ENCODE measurements around the gene COL15A1. TPM values are rescaled to one million over a fixed set of nuclear protein-coding genes. Genes with fewer than 3 reads are reported as not detected.

Gene COL15A1
- total and polyA plus RNA-seq, 2 of the 8 experiments (the other 6 are each of a cell fraction or from before 2014, with no cell fraction given) = 0.12 to 0.15 TPM

- Histone ChIP-seq H3K4me1 (replicated peaks in 1 of 4; ENCODE audit: control insufficient read depth in 3 of 4, insufficient read depth in 4 of 4, low read length in 3 of 4) (peaks cover 0 to 11% (median 4%) of the 10 kb centered on the region in 4 experiments; a peak in 4 of 7 replicates), H2BK12ac (ENCODE audit: low read depth, low read length) (no peak overlapping the region), H4K5ac (ENCODE audit: insufficient read length, low read depth, low read length) (no peak overlapping the region), H3K18ac (ENCODE audit: extremely low read depth, low read length) (no peak overlapping the region), H4K8ac (ENCODE audit: extremely low read depth, insufficient read depth, low read length) (no peak overlapping the region), H2BK120ac (replicated peaks; ENCODE audit: low read depth, low read length) (no peak overlapping the region), H2BK5ac (ENCODE audit: low read depth, low read length) (no peak overlapping the region), H4K20me1 (replicated peaks in 1 of 2; ENCODE audit: control insufficient read depth in 1 of 2, insufficient read depth in 2 of 2, low read length in 2 of 2) (peaks cover 0 to 1% of the 10 kb centered on the region in 2 experiments), H3K23ac (ENCODE audit: insufficient read length) (no peak overlapping the region), H4K91ac (replicated peaks; ENCODE audit: insufficient read length, low read length) (no peak overlapping the region), H3K56ac (replicated peaks; ENCODE audit: insufficient read length, low read depth, low read length) (no peak overlapping the region), H3K36me3 (ENCODE audit: control insufficient read depth in 2 of 4, insufficient read depth in 4 of 4, low read length in 3 of 4) (no peaks in the 10 kb centered on the region), H2BK15ac (ENCODE audit: low read length) (no peak overlapping the region), H3K4ac (replicated peaks; ENCODE audit: insufficient read length, low read depth, low read length) (no peak overlapping the region), H3K14ac (ENCODE audit: insufficient read length) (no peak overlapping the region), H3K4me3 (ENCODE audit: extremely low read depth in 1 of 4, insufficient read depth in 2 of 4, low read depth in 3 of 4, low read length in 4 of 4) (no peak overlapping the region), H3K23me2 (ENCODE audit: low read depth, low read length) (peaks cover 5% of the 10 kb centered on the region; the same call in 1 of the 2 replicates), H3K9me3 (ENCODE audit: insufficient read depth in 2 of 2, low read depth in 1 of 2, low read length in 1 of 2) (no peaks in the 10 kb centered on the region), H3K4me2 (ENCODE audit: insufficient read depth in 1 of 2, low read depth in 2 of 2, low read length in 2 of 2) (no peak overlapping the region), H2BK20ac (ENCODE audit: low read length) (no peak overlapping the region), H2AFZ (ENCODE audit: low read length) (no peak overlapping the region), H3K27me3 (replicated peaks in 1 of 4; ENCODE audit: control insufficient read depth in 3 of 4, extremely low read depth in 1 of 4, insufficient read depth in 3 of 4, low read length in 3 of 4) (peaks cover 0 to 8% (median 3%) of the 10 kb centered on the region in 4 experiments; a peak in 3 of 7 replicates), H3K9ac (replicated peaks in 1 of 4; ENCODE audit: extremely low read depth in 1 of 4, low read depth in 3 of 4, low read length in 3 of 4) (no peak overlapping the region), H3K27ac (ENCODE audit: low read depth, low read length) (no peak overlapping the region), H2AK5ac (ENCODE audit: low read depth, low read length) (no peak overlapping the region), H3K79me2 (ENCODE audit: control insufficient read depth in 1 of 2, insufficient read depth in 2 of 2, low read length in 2 of 2) (no peaks in the 10 kb centered on the region), H3K79me1 (ENCODE audit: low read depth, low read length) (no peaks in the 10 kb centered on the region)
- 69% methylated on average over 6 of the region's 6 CpGs; no CpG with 5 or more reads in 1 of the 2 experiments for WGBS, 2 experiments (ENCODE audit: extremely low coverage in 1 of 2, insufficient coverage in 1 of 2, insufficient read length in 1 of 2, insufficient replicate concordance in 2 of 2, low coverage in 1 of 2, low lambda C conversion rate in 2 of 2, missing lambda C conversion rate in 1 of 2)
- DNase-seq (ENCODE audit: low read depth in 1 of 2, low spot score in 2 of 2) (no peak), FAIRE-seq (no peak)
- ChIA-PET CTCF (ENCODE audit: partially characterized antibody) (interaction anchor here (1.0 to 2.5 kb wide), 3 partner anchors 10 to 121 kb away, joined by 3 to 14 read pairs (median 5); no protein-coding TSS in a partner anchor), POLR2A (ENCODE audit: partially characterized antibody) (interaction anchor here (1.1 kb wide), 1 partner anchor 10 kb away, joined by 3 read pairs; no protein-coding TSS in a partner anchor)
- TF ChIP-seq SP2 (IDR thresholded peaks at IDR 0.05; ENCODE audit: low read length) (no peak), SIRT6 (IDR thresholded peaks at IDR 0.05; ENCODE audit: low read length) (no peak), ZNF274 (IDR thresholded peaks at IDR 0.05; ENCODE audit: borderline replicate concordance, extremely low read depth, low read length) (no peak), KDM4A (IDR thresholded peaks at IDR 0.05; ENCODE audit: low read depth, low read length, severe bottlenecking) (no peak), MAX (IDR thresholded peaks at IDR 0.05) (no peak), BRCA1 (IDR thresholded peaks at IDR 0.05; ENCODE audit: low read depth, low read length) (no peak), MAFK (IDR thresholded peaks at IDR 0.05; ENCODE audit: low read depth, low read length) (no peak), TBP (IDR thresholded peaks at IDR 0.05; ENCODE audit: low read depth, low read length) (no peak), CHD2 (IDR thresholded peaks at IDR 0.05; ENCODE audit: low read length) (no peak), ATF3 (IDR thresholded peaks at IDR 0.05; ENCODE audit: insufficient read depth, low read depth, low read length) (no peak), POLR2A (IDR thresholded peaks at IDR 0.05; ENCODE audit: control extremely low read depth in 1 of 2, low read depth in 2 of 2, low read length in 2 of 2) (no peak), RNF2 (IDR thresholded peaks at IDR 0.05; ENCODE audit: borderline replicate concordance, low read depth, low read length, missing control alignments, poor library complexity, severe bottlenecking) (no peak)
Measured at GRCh38 chr9:98968601-98969337, 25.1 kb downstream of the COL15A1 start.

Measured in H1 (cell line).